Thymus (tissue), 11 donors: Measurements from ENCODE around the gene INTS13. TPM values are rescaled to one million over a fixed set of nuclear protein-coding genes. Genes with fewer than 3 reads are reported as not detected.
"Not testable (repeated sequence)": the region's sequence is repeated elsewhere in the genome, so short reads cannot be mapped to it uniquely, and the experiment has no call there.

Experiments
- DNase-seq, 9 donors: peaks; one replicate each; pipeline ENCODE4 v3.0.0-alpha.2; 2013; ENCODE audit warnings: low spot score in 9 of 9, low read depth in 6 of 9, missing footprints in 1 of 9
- H3K27ac ChIP-seq, 2 donors: one replicate each; pipeline ENCODE4 v1.5.1; 2013; ENCODE audit warnings: control low read depth in 1 of 2, low read depth in 1 of 2, low read length in 1 of 2, mild to moderate bottlenecking in 1 of 2, moderate library complexity in 1 of 2
- H3K27me3 ChIP-seq, 2 donors: one replicate each; pipeline ENCODE4 v1.5.1; 2013; ENCODE audit warnings: low read length in 1 of 2; ENCODE audit not compliant: control insufficient read depth in 2 of 2, insufficient read depth in 1 of 2
- H3K36me3 ChIP-seq, 2 donors: one replicate each; pipeline ENCODE4 v1.5.1; 2013; ENCODE audit warnings: low read length in 1 of 2, mild to moderate bottlenecking in 1 of 2, moderate library complexity in 1 of 2; ENCODE audit not compliant: control insufficient read depth in 2 of 2, insufficient read depth in 2 of 2
- H3K4me1 ChIP-seq, 2 donors: one replicate each; pipeline ENCODE4 v1.5.1; 2013; ENCODE audit warnings: low read length in 2 of 2; ENCODE audit not compliant: control insufficient read depth in 2 of 2, insufficient read depth in 2 of 2
- H3K4me3 ChIP-seq, 2 donors: one replicate each; pipeline ENCODE4 v1.5.1; 2013; ENCODE audit warnings: low read length in 2 of 2, control low read depth in 1 of 2, mild to moderate bottlenecking in 1 of 2
- H3K9me3 ChIP-seq, 2 donors: one replicate each; pipeline ENCODE4 v1.5.1; 2013; ENCODE audit warnings: low read length in 1 of 2, mild to moderate bottlenecking in 1 of 2; ENCODE audit not compliant: control insufficient read depth in 2 of 2, insufficient read depth in 1 of 2
- WGBS: extraction: QIAGEN DNeasy Blood & Tissue Kit; methylation state at CpG from one replicate; pipeline ENCODE4 v1.1.7; 2013; 5-methylcytosine and 5-hydroxymethylcytosine counted together
- polyA plus RNA-seq: library from polyadenylated mRNA; stranded (reverse); fragments of 200-250 nt; gene quantifications from one replicate; pipeline ENCODE4 v1.2.3, GENCODE V29; 2013
- total RNA-seq: library from RNA; stranded (reverse); fragments of 120-200 nt; gene quantifications from one replicate; pipeline ENCODE4 v1.2.4, GENCODE V29; 2013
- donor health status: healthy.

Gene INTS13
- total and polyA plus RNA-seq, 2 donors = 38.8 to 40.5 TPM

DNA sequence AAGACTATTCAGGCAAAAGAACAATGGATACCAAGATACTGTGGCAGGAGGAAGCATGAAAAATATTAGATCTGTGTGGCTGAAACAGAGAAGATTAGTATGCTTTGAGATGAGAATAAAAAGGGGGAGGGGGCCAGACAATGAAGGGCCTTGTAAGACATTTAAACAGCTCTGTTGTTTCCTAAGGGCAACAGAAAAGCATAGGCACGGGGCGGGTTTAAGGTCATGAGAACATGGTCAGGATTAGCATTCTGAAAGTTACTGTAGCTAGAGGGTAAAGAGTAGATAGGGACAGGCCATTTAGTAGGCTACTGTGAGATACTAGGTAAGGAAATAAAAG, 18.6 kb downstream of the INTS13 start:
- Histone ChIP-seq H3K4me3 (no peak overlapping the region), H3K9me3 (no peaks in the 10 kb centered on the region), H3K4me1 (no peaks in the 10 kb centered on the region), H3K27me3 (no peaks in the 10 kb centered on the region), H3K36me3 (peaks cover 7 to 41% of the 10 kb centered on the region in 2 donors), H3K27ac (no peak overlapping the region)
- DNase-seq = no peak
- WGBS = 98% methylated on average over 2 of the region's 2 CpGs

DNA sequence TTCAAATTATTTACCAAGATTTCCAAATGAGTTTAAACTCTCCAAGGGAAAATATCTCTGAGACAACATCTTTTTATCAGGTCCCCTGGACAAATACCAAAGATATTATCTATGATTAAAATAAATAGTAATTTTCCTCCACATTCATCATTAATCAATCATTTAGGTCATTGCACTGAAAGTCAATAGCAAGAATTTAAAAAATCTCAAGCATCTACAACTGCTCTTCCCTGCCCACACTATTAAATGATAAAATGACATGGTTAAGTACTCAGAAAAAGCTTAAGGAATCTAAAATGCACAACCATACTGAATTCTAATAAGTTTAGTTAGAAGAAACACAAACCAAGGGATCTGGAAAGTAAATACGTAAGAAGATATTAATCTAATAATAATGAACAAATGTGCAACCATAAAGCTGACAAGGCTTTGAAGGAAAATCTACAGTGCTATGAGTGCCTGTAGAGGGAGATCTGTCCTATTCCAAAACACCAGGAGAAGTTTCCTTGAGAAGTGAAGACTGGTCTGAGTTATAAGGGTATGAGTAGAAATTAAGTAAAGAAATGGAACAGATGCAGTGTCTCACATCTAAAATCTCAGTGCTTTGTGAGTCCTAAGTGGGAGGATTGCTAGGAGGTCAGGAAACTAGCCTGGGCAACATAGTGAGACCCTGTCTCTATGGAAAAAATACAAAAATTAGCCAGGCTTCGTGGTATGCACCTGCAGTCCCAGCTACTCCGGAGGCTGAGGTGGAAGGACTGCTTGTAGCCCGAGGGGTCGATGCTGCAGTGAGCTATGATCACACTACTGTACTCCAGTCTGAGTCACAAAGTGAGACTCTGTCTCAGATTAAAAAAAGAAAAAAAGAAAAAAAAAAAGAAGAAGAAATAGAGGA, 19.2 kb downstream of the INTS13 start:
- DNase-seq = no peak
- Histone ChIP-seq H3K4me1 (no peaks in the 10 kb centered on the region), H3K4me3 (no peak overlapping the region), H3K36me3 (peaks cover 7 to 36% of the 10 kb centered on the region in 2 donors), H3K9me3 (no peaks in the 10 kb centered on the region), H3K27me3 (no peaks in the 10 kb centered on the region), H3K27ac (no peak overlapping the region)
- 97% methylated on average over 5 of the region's 5 CpGs for WGBS

DNA sequence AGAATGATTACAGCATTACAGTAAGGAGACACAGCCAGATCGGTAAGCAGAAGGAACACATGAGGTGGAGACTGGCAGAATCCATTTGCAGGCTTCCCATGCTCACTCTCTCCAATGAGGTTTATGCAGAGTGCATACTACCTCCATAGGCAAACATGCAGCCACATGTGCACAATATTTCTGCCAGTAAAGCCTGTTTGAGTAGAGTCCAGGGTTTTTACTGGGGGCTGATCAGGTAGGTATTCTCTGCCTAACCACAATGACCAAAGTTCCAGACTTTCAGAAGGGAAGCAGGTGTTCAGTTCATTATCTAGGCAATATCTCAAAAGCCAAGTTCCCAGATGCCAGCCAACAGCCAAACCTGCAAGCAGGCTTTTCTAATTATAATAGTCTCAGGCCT, 31.1 kb downstream of the INTS13 start:
- Histone ChIP-seq H3K4me3 (no peak overlapping the region), H3K4me1 (peaks cover 6 to 10% of the 10 kb centered on the region in 2 donors), H3K36me3 (peaks cover 12 to 42% of the 10 kb centered on the region in 2 donors), H3K27ac (peak overlapping the region; percentile 42 to 66), H3K9me3 (no peaks in the 10 kb centered on the region), H3K27me3 (no peaks in the 10 kb centered on the region)
- 4% methylated on average over 1 of the region's 1 CpG for WGBS
- DNase-seq = peak in 7 of 9 donors; percentile 9 to 59 (median 21)

DNA sequence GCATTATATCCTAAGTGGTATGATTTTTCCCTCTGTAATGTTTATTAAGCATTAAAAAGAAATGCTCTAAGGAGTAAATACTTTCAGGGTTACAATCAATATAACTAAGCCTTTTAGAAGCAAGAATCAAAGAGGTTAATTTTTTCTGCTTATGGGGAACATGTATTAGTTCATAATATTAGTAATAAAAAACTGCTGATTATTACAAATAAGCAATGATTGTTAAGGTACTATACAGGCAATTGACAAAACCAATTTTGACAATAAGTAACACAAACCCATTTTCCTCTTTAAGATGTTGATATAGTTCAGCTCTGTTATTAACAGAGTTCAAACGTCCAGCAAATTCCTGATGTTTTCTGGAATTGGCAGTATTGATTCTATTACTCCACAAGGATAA, 31.8 kb downstream of the INTS13 start:
- Histone ChIP-seq H3K9me3 (no peaks in the 10 kb centered on the region), H3K4me1 (peaks cover 6 to 10% of the 10 kb centered on the region in 2 donors), H3K4me3 (no peak overlapping the region), H3K27ac (no peak overlapping the region), H3K36me3 (peaks cover 12 to 40% of the 10 kb centered on the region in 2 donors), H3K27me3 (no peaks in the 10 kb centered on the region)
- 66% methylated on average over 1 of the region's 1 CpG for WGBS
- DNase-seq = no peak

DNA sequence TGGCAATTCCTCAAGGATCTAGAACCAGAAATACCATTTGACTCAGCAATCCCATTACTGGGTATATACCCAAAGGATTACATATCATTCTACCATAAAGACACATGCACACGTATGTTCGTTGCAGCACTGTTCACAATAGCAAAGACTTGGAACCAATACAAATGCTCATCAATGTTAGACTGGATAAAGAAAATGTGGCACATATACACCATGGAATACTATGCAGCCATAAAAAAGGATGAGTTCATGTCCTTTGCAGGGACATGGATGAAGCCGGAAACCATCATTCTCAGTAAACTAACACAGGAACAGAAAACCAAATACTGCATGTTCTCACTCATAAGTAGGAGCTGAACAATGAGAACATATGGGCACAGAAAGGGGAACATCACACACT, 34.4 kb downstream of the INTS13 start:
- H3K27ac ChIP-seq, H3K9me3 ChIP-seq, H3K4me3 ChIP-seq, H3K4me1 ChIP-seq, DNase-seq, H3K27me3 ChIP-seq: not testable (repeated sequence)
- peaks cover 8 to 33% of the 10 kb centered on the region in 2 donors for H3K36me3 ChIP-seq
- 99% methylated on average over 2 of the region's 3 CpGs for WGBS

DNA sequence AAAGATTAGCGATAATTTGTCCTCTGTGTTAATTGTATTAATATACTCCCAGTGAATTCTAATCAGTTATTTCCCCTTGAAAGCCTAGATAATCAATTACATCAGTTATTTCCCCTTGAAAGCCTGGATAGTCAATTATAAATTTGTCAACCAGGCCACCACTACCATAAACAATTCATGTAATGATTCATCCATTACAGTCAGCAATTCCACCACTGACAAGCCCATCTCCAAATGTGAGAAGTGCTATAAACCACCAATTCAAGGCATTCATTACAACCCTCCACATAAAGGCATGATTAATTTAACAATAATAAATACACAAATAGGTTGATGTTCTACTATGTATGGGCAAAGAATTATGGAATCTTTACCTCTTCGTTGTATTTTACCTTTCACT, 40.9 kb downstream of the INTS13 start:
- Histone ChIP-seq H3K27ac (no peak overlapping the region), H3K4me3 (no peak overlapping the region), H3K4me1 (no peaks in the 10 kb centered on the region), H3K36me3 (peaks cover 3 to 19% of the 10 kb centered on the region in 2 donors), H3K9me3 (no peaks in the 10 kb centered on the region), H3K27me3 (no peaks in the 10 kb centered on the region)
- DNase-seq = no peak
- WGBS = 98% methylated on average over 2 of the region's 2 CpGs

DNA sequence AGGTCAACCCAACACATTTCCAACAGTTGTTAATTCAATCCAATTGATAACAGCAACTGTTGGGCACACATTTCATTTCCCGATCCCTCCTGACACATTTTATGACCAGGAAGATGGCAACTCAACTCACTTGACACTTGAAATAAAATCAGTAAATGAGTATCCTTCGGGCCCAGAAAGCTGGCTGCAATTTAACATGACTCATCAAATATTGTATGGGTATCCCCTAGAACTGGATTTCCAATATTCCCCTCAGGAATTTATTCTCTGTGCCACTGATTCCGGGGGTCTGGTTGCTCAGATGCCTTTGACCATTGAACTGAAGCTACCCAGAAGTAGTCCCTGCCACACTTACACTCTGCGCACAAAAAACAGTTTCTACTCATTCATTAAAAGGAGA, 42.1 kb downstream of the INTS13 start:
- no peak overlapping the region for H3K27ac ChIP-seq
- no peaks in the 10 kb centered on the region for H3K27me3 ChIP-seq
- H3K4me3 ChIP-seq = no peak overlapping the region
- no peaks in the 10 kb centered on the region for H3K4me1 ChIP-seq
- WGBS = 99% methylated on average over 4 of the region's 4 CpGs
- peaks cover 3 to 19% of the 10 kb centered on the region in 2 donors for H3K36me3 ChIP-seq
- DNase-seq = no peak
- no peaks in the 10 kb centered on the region for H3K9me3 ChIP-seq

DNA sequence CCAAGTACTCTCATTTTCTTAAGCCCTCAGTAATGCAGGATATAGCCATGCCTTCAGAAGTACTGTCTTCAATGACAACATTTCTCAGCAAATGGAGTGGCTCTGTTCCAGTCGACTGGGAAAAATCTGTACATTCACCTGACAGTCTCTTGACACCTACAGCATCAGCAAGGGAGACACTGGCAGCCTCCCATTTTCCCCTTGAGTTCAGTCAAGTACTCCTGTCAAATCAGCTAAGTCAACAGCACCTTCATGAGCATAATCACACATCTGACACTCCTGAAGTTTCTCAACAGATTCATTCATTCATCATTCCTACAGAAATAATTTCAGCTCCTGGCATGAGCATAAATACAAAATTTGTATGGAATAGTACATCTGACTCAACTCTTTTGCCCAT, 46.1 kb downstream of the INTS13 start:
- no peaks in the 10 kb centered on the region for H3K9me3 ChIP-seq
- peaks cover 0 to 6% of the 10 kb centered on the region in 2 donors for H3K36me3 ChIP-seq
- no peaks in the 10 kb centered on the region for H3K27me3 ChIP-seq
- 49% methylated on average over 1 of the region's 1 CpG for WGBS
- H3K4me3 ChIP-seq = no peak overlapping the region
- H3K4me1 ChIP-seq = no peaks in the 10 kb centered on the region
- H3K27ac ChIP-seq = no peak overlapping the region
- DNase-seq = no peak

DNA sequence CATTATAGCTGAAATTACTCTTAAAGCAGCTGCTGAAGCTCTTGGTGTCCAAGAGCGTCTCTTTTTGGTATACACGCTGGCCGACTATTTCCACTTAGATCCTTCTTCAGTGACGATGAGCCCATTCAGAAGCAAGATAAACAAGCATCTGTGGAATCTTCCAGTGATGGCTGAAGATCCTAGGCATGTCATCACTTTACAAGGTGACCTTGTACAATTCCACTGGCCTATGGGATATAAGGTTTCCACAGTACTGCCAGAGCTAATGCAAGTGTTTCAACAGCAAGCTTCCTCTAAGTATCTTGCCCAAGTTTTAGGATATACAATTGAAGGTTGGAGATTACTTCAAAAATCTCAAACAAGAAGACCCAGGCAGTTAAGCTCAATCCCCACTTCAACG, 47.0 kb downstream of the INTS13 start:
- H3K27ac ChIP-seq = no peak overlapping the region
- H3K27me3 ChIP-seq = no peaks in the 10 kb centered on the region
- 98% methylated on average over 5 of the region's 5 CpGs for WGBS
- no peak for DNase-seq
- H3K4me3 ChIP-seq = no peak overlapping the region
- H3K36me3 ChIP-seq = no peaks in the 10 kb centered on the region
- no peaks in the 10 kb centered on the region for H3K4me1 ChIP-seq
- H3K9me3 ChIP-seq = no peaks in the 10 kb centered on the region
